Ramos (cell line): ENCODE data around the gene GAS6.
"Not testable (repeated sequence)": the region's sequence is repeated elsewhere in the genome, so short reads cannot be mapped to it uniquely, and the experiment has no call there.

Source experiments
- in situ Hi-C: fragments of 300-500 bp; cut with MboI; formaldehyde crosslinking; loops from one replicate; pipeline ENCODE4 v1.14.3; 2022; ENCODE audit warnings: low sequenced_read_pairs; ENCODE audit not compliant: unreplicated experiment

Gene GAS6

GRCh38 chr13:113842336-113843062, 21.4 kb downstream of the GAS6 start:
- in situ Hi-C loops, result no loop called here

- in situ Hi-C loops, result no loop called here
Observed at GRCh38 chr13:113841353-113841650, 22.6 kb downstream of the GAS6 start.

- in situ Hi-C loops, result no loop called here
Observed at GRCh38 chr13:113840541-113841352, 23.1 kb downstream of the GAS6 start.

- in situ Hi-C loops, result no loop called here
Observed at GRCh38 chr13:113839536-113840204, 24.2 kb downstream of the GAS6 start.

GRCh38 chr13:113838711-113839201, 25.1 kb downstream of the GAS6 start:
- in situ Hi-C loops, result no loop called here

GRCh38 chr13:113837560-113838355, 26.1 kb downstream of the GAS6 start:
- in situ Hi-C loops, result no loop called here

- in situ Hi-C loops, result no loop called here
Observed at GRCh38 chr13:113836768-113837559, 26.9 kb downstream of the GAS6 start.

- in situ Hi-C loops, result no loop called here
Observed at GRCh38 chr13:113835461-113836270, 28.2 kb downstream of the GAS6 start.

- in situ Hi-C loops, result no loop called here
Observed at GRCh38 chr13:113834496-113835200, 29.2 kb downstream of the GAS6 start.

GRCh38 chr13:113834006-113834405, 29.9 kb downstream of the GAS6 start:
- in situ Hi-C loops, result not testable (repeated sequence)

GRCh38 chr13:113833111-113833830, 30.6 kb downstream of the GAS6 start:
- in situ Hi-C loops, result no loop called here

GRCh38 chr13:113832631-113833030, 31.2 kb downstream of the GAS6 start:
- in situ Hi-C loops, result no loop called here

- in situ Hi-C loops, result no loop called here
Observed at GRCh38 chr13:113832205-113832604, 31.7 kb downstream of the GAS6 start.

- in situ Hi-C loops, result no loop called here
Observed at GRCh38 chr13:113831061-113831460, 32.8 kb downstream of the GAS6 start.

GRCh38 chr13:113830426-113830950, 33.4 kb downstream of the GAS6 start:
- in situ Hi-C loops, result not testable (repeated sequence)

GRCh38 chr13:113828282-113828825, 35.5 kb downstream of the GAS6 start:
- in situ Hi-C loops, result no loop called here

GRCh38 chr13:113827021-113827420, 36.9 kb downstream of the GAS6 start:
- in situ Hi-C loops, result no loop called here
